22Rv1 (cell line): ENCODE measurements around the gene GTF2F1.

Experiments used
- ZFX ChIP-seq: fragments of 450-650 bp; IDR thresholded peaks from 2 replicates; pipeline ENCODE4 v1.6.1; 2017; ENCODE audit warnings: antibody characterized with exemption, borderline replicate concordance
- TF ChIP-seq, protein P1 (sequence below): fragments of 450-650 bp; IDR thresholded peaks from 2 replicates; pipeline ENCODE4 v1.5.1; 2017; ENCODE audit warnings: mild to moderate bottlenecking

DNA sequence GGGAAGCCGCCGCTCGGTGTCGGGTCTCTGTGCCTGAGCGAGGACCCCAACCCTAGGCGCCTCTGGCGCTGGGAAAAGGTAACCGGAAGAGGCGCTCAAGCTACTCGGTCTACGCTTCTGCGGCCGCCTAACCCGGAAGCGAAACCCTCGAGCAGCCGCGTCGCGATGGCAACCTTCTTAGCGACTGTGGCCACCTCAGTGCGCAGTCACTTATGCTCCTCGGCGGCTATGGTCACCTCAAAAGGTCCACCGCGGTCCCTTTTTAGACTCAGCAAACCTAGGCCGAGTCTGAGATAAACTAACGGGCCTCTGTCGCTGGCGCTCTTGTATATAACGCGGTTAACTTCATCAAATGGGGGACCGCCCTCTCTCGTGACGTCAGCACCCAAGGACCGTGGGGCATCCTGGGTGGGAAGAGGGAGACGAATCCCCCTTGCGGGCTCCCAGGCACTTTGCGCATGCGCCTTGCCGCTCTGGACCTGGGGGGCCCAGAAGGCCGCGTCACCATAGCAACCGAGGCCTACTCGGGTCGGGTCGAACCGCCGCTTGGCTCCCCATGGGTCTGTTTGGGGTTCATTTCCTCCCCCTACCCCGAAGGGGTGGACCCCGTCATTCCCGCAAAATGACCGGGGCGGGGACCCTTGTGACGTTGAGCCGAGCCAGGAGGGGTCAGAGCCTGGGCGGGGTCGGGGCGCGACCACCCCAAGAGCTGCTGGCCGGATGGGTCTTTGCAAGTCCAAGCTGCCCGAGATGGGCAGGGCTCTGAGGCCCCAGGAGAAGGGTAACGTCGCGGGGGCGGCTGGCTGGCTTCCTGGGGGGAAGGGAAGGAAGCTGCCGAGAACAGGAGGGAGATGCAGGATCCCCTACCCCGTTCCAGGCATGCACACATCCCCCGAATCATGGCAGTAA is at the start of gene GTF2F1:
- TF ChIP-seq, protein P1, sequence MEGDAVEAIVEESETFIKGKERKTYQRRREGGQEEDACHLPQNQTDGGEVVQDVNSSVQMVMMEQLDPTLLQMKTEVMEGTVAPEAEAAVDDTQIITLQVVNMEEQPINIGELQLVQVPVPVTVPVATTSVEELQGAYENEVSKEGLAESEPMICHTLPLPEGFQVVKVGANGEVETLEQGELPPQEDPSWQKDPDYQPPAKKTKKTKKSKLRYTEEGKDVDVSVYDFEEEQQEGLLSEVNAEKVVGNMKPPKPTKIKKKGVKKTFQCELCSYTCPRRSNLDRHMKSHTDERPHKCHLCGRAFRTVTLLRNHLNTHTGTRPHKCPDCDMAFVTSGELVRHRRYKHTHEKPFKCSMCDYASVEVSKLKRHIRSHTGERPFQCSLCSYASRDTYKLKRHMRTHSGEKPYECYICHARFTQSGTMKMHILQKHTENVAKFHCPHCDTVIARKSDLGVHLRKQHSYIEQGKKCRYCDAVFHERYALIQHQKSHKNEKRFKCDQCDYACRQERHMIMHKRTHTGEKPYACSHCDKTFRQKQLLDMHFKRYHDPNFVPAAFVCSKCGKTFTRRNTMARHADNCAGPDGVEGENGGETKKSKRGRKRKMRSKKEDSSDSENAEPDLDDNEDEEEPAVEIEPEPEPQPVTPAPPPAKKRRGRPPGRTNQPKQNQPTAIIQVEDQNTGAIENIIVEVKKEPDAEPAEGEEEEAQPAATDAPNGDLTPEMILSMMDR, result peak; percentile 21; the same call in 1 of the 2 replicates
- no peak for TF ChIP-seq ZFX
